GM12878 (cell line): ENCODE results near the gene KATNB1. TPM values are rescaled to one million over a fixed set of nuclear protein-coding genes. Genes with fewer than 3 reads are reported as not detected.

Source experiments
- ATAC-seq: fragments of 200-7000 bp; cut with Tn5 transposase; 3 replicates; pipeline ENCODE4 v1.9.1; 2020; ENCODE audit warnings: mild to moderate bottlenecking, moderate library complexity
- BruUV-seq: library from RNA; stranded (reverse); fragments of 400-500 nt; replicated peaks from 2 replicates; lab custom pipeline; 2021; lab: Mats Ljungman, UMichigan
- CTCF ChIA-PET: fragments of 300-600 bp; sonication (Branson Sonifier 250); formaldehyde crosslinking; extraction: SDS; loops from one replicate; lab custom pipeline; 2021; ENCODE audit warnings: inconsistent platforms; lab: Yijun Ruan, JAX
- POLR2A ChIA-PET: fragments of 350-600 bp; formaldehyde crosslinking; extraction: SDS; loops from one replicate; lab custom pipeline; 2021; ENCODE audit warnings: inconsistent platforms; lab: Charles Lee
- RAD21 ChIA-PET: fragments of 300-600 bp; sonication (Branson Sonifier 250); formaldehyde crosslinking; loops from one replicate; lab custom pipeline; 2023; ENCODE audit warnings: antibody characterized with exemption; ENCODE audit not compliant: unreplicated experiment; lab: Charles Lee
- SMC1A ChIA-PET: fragments of 300-600 bp; sonication (Branson Sonifier 250); formaldehyde crosslinking; loops from one replicate; lab custom pipeline; 2023; ENCODE audit not compliant: unreplicated experiment, uncharacterized antibody; lab: Charles Lee
- DNase-seq: peaks from one replicate; pipeline ENCODE4 v3.0.0-alpha.2; 2011; ENCODE audit warnings: low read depth, low spot score
- FAIRE-seq: peaks from 3 replicates; lab custom pipeline; 2011; peaks lifted over from hg19 to GRCh38; lab: Jason Lieb, UNC
- H2AFZ ChIP-seq: 2 replicates; pipeline ENCODE4 v1.6.0; 2011; ENCODE audit warnings: low read depth, low read length, control low read depth; ENCODE audit not compliant: control insufficient read depth
- H3K27ac ChIP-seq: 2 replicates; pipeline ENCODE4 v1.5.1; 2011; ENCODE audit warnings: control low read depth; ENCODE audit not compliant: control insufficient read depth, insufficient read depth
- H3K27me3 ChIP-seq, 2 experiments: replicated peaks in 1 of 2; 2 replicates each; pipeline versions ENCODE4 v1.6.0 to v1.6.1; 2011; ENCODE audit warnings: low read length in 1 of 2; ENCODE audit not compliant: control insufficient read depth in 2 of 2, insufficient read depth in 2 of 2
- H3K36me3 ChIP-seq, 2 experiments: 2 replicates each; pipeline ENCODE4 v1.5.1; 2011; ENCODE audit warnings: low read length in 1 of 2; ENCODE audit not compliant: control insufficient read depth in 2 of 2, insufficient read depth in 2 of 2
- H3K4me1 ChIP-seq: 2 replicates; pipeline ENCODE4 v1.6.1; 2011; ENCODE audit warnings: mild to moderate bottlenecking, low read length, moderate library complexity, mixed read lengths; ENCODE audit not compliant: control insufficient read depth, insufficient read depth
- H3K4me2 ChIP-seq: 2 replicates; pipeline ENCODE4 v1.6.0; 2011; ENCODE audit warnings: control low read depth; ENCODE audit not compliant: control insufficient read depth, insufficient read depth
- H3K4me3 ChIP-seq: fragments of 200-600 bp; sonication (generic); 2 replicates; pipeline ENCODE4 v1.5.1; 2016
- H3K79me2 ChIP-seq: 2 replicates; pipeline ENCODE4 v1.6.0; 2011; ENCODE audit warnings: low read length; ENCODE audit not compliant: control insufficient read depth, insufficient read depth
- H3K9ac ChIP-seq: 2 replicates; pipeline ENCODE4 v1.8.0; 2011; ENCODE audit warnings: low read length, control low read depth, mixed read lengths; ENCODE audit not compliant: control insufficient read depth, insufficient read depth
- H3K9me3 ChIP-seq: replicated peaks from 3 replicates; pipeline ENCODE4 v1.5.1; 2011; ENCODE audit warnings: mild to moderate bottlenecking, low read length; ENCODE audit not compliant: control insufficient read depth, insufficient read depth
- H4K20me1 ChIP-seq: 2 replicates; pipeline ENCODE4 v1.6.0; 2011; ENCODE audit not compliant: control insufficient read depth, insufficient read depth
- ATF7 ChIP-seq: fragments of 450-650 bp; IDR thresholded peaks from 2 replicates; pipeline ENCODE4 v1.6.1; 2016; ENCODE audit warnings: low read depth, mild to moderate bottlenecking
- BRCA1 ChIP-seq: IDR thresholded peaks from 2 replicates; pipeline ENCODE4 v1.6.1; 2011; ENCODE audit warnings: low read depth, low read length, improper control_type of control experiment
- CHD2 ChIP-seq: IDR thresholded peaks from 2 replicates; pipeline ENCODE4 v1.6.1; 2011; ENCODE audit warnings: low read depth, low read length, improper control_type of control experiment, borderline replicate concordance
- FOXK2 ChIP-seq: fragments of 450-650 bp; IDR thresholded peaks from 2 replicates; pipeline ENCODE4 v1.6.1; 2017; ENCODE audit warnings: mild to moderate bottlenecking, moderate library complexity
- MTA3 ChIP-seq: IDR thresholded peaks from 2 replicates; pipeline ENCODE4 v1.6.1; 2012; ENCODE audit warnings: low read length, inconsistent platforms, borderline replicate concordance
- NR2C2 ChIP-seq: IDR thresholded peaks from 2 replicates; pipeline ENCODE4 v1.6.1; 2011; ENCODE audit warnings: borderline replicate concordance, low read depth; ENCODE audit not compliant: control insufficient read depth, insufficient read length
- RBBP5 ChIP-seq: fragments of 200-600 bp; sonication (generic); conservative IDR thresholded peaks from 2 replicates; pipeline ENCODE4 v1.6.1; 2016
- TARDBP ChIP-seq: IDR thresholded peaks from 2 replicates; pipeline ENCODE4 v1.6.1; 2016; ENCODE audit warnings: borderline replicate concordance
- YBX1 ChIP-seq: fragments of 450-650 bp; IDR thresholded peaks from 2 replicates; pipeline ENCODE4 v1.6.1; 2016; ENCODE audit warnings: antibody characterized with exemption
- ZNF24 ChIP-seq: fragments of 450-650 bp; IDR thresholded peaks from 2 replicates; pipeline ENCODE4 v1.6.1; 2017; ENCODE audit warnings: antibody characterized with exemption, mild to moderate bottlenecking
- ZZZ3 ChIP-seq: IDR thresholded peaks from 2 replicates; pipeline ENCODE4 v1.6.1; 2011; ENCODE audit warnings: low read depth; ENCODE audit not compliant: control insufficient read depth, insufficient read length
- WGBS: methylation state at CpG from one replicate; pipeline ENCODE4 v1.1.6; 2016; ENCODE audit warnings: low lambda C conversion rate; ENCODE audit not compliant: insufficient replicate concordance, insufficient coverage; ENCODE audit errors: missing lambda C conversion rate; 5-methylcytosine and 5-hydroxymethylcytosine counted together
- in situ Hi-C: fragments of 300-500 bp; cut with MboI; formaldehyde crosslinking; loops from 9 replicates; pipeline ENCODE4 v1.14.3; 2018; ENCODE audit warnings: mixed read lengths
- intact Hi-C: fragments of 100-400 bp; cut with micrococcal nuclease; formaldehyde crosslinking; loops from one replicate; pipeline ENCODE4 v1.14.2; 2022; ENCODE audit not compliant: unreplicated experiment
- polyA plus RNA-seq, 11 experiments: library from polyadenylated mRNA; depleted of rRNA in 4 of 11; unstranded in 6 of 11; stranded (reverse) in 5 of 11; fragments of >200 nt; fragmentation: Nextera tagmentation in 4 of 11; fragmentation: Illumina TruSeq in 1 of 11; extraction: Ambion mirVana in 4 of 11; extraction: Trizol in 1 of 11; gene quantifications; 1 replicate in 1 of 11; 2 replicates in 10 of 11; pipeline versions ENCODE4 v1.2.1 to v1.2.3, GENCODE V29; 2011 to 2016; ENCODE audit warnings: inconsistent platforms in 2 of 11, missing spikeins in 2 of 11, low read depth in 1 of 11
- total RNA-seq, 4 experiments: library from RNA; depleted of rRNA in 3 of 4; stranded (reverse); fragments of >200 nt in 3 of 4; fragmentation: Illumina TruSeq in 1 of 4; extraction: Trizol in 1 of 4; gene quantifications; 2 replicates each; pipeline versions ENCODE4 v1.2.1 to v1.2.3, GENCODE V29; 2013 to 2021
- TF ChIP-seq, protein P1 (sequence below): fragments of 450-650 bp; IDR thresholded peaks from 2 replicates; pipeline ENCODE4 v1.6.1; 2016; ENCODE audit warnings: mild to moderate bottlenecking
- TF ChIP-seq, protein P2 (sequence below): fragments of 450-650 bp; IDR thresholded peaks from 2 replicates; pipeline ENCODE4 v1.6.1; 2014; ENCODE audit warnings: mild to moderate bottlenecking

Gene KATNB1
- total and polyA plus RNA-seq, 10 of the 15 experiments (the other 5 are each of a cell fraction or from before 2014, with no cell fraction given) = 0.71 to 46.5 (median 19.5) TPM

GRCh38 chr16:57798267-57798810, 62.8 kb downstream of the KATNB1 start (continued):
- TF ChIP-seq, protein P1, sequence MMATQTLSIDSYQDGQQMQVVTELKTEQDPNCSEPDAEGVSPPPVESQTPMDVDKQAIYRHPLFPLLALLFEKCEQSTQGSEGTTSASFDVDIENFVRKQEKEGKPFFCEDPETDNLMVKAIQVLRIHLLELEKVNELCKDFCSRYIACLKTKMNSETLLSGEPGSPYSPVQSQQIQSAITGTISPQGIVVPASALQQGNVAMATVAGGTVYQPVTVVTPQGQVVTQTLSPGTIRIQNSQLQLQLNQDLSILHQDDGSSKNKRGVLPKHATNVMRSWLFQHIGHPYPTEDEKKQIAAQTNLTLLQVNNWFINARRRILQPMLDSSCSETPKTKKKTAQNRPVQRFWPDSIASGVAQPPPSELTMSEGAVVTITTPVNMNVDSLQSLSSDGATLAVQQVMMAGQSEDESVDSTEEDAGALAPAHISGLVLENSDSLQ = no peak
- no peak for TF ChIP-seq FOXK2

DNA sequence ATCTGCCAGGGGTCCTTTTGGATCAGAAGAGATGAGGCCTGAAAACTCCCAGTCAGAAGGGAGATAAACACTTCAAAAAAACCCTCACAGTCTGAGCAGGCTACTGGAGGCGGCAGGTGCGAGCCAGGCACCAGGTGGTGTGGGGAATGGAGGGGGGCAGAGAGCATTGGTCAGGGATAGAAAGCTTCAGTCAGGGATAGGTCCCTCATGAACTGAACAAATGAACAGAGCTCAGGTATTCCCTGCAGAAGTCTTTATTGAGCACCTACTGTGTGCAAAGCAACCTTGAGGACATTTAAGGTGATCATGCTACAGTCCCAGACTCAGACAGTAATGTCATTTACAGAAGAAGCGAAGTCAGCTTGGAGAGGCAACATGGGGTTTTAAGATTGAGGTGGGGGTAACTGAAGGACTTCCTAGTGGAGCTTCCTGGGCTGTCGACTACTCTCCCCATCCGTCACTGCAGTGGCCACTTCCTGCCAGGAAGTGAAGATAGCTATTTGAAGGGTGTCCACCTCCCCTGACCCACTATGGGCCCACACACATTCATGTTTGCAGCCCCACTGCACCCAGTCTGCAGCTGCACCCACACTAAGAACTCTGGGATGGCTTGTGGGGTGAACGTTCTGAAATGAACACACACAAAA, 63.5 kb downstream of the KATNB1 start:
- no peak for ATAC-seq
- Histone ChIP-seq H3K27me3 (peaks cover 9 to 11% of the 10 kb centered on the region in 2 experiments; a peak in 3 of 4 replicates), H3K27ac (no peak overlapping the region), H3K9me3 (no peaks in the 10 kb centered on the region), H4K20me1 (no peaks in the 10 kb centered on the region), H3K36me3 (no peaks in the 10 kb centered on the region), H2AFZ (no peak overlapping the region), H3K9ac (no peak overlapping the region), H3K4me3 (no peak overlapping the region), H3K4me1 (no peaks in the 10 kb centered on the region), H3K79me2 (no peaks in the 10 kb centered on the region), H3K4me2 (no peak overlapping the region)
- POLR2A ChIA-PET = no interaction called here
- CTCF ChIA-PET = interaction anchor here (0.7 to 1.0 kb wide), 3 partner anchors 42 to 205 kb away, joined by 3 to 4 read pairs (median 3); no protein-coding TSS in a partner anchor
- intact Hi-C loops (no loop called here), in situ Hi-C loops (no loop called here)
- no TSS peak for BruUV-seq
- RAD21 ChIA-PET = no interaction called here
- 17% methylated on average over 6 of the region's 6 CpGs for WGBS
- no peak for FAIRE-seq
- no peak for DNase-seq
- SMC1A ChIA-PET = interaction anchor here (0.8 kb wide), 1 partner anchor 10 kb away, joined by 5 read pairs; no protein-coding TSS in a partner anchor
- no peak for TF ChIP-seq TARDBP
- TF ChIP-seq CHD2 = no peak
- TF ChIP-seq MTA3 = no peak
- TF ChIP-seq YBX1 = no peak
- no peak for TF ChIP-seq ATF7
- TF ChIP-seq NR2C2 = no peak
- no peak for TF ChIP-seq RBBP5
- no peak for TF ChIP-seq ZNF24
- TF ChIP-seq, protein P2, sequence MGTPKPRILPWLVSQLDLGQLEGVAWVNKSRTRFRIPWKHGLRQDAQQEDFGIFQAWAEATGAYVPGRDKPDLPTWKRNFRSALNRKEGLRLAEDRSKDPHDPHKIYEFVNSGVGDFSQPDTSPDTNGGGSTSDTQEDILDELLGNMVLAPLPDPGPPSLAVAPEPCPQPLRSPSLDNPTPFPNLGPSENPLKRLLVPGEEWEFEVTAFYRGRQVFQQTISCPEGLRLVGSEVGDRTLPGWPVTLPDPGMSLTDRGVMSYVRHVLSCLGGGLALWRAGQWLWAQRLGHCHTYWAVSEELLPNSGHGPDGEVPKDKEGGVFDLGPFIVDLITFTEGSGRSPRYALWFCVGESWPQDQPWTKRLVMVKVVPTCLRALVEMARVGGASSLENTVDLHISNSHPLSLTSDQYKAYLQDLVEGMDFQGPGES = no peak
- no peak for TF ChIP-seq ZZZ3
- TF ChIP-seq BRCA1 = no peak
